ENCODE results near the gene SCAF4. TPM values are rescaled to one million over a fixed set of nuclear protein-coding genes. Genes with fewer than 3 reads are reported as not detected.

The SCAF4 gene
- total and polyA plus RNA-seq, 2 donors (not counting 3 experiments of a cell fraction or from before 2014, with no cell fraction given), result 12.2 to 41.2 TPM

DNA sequence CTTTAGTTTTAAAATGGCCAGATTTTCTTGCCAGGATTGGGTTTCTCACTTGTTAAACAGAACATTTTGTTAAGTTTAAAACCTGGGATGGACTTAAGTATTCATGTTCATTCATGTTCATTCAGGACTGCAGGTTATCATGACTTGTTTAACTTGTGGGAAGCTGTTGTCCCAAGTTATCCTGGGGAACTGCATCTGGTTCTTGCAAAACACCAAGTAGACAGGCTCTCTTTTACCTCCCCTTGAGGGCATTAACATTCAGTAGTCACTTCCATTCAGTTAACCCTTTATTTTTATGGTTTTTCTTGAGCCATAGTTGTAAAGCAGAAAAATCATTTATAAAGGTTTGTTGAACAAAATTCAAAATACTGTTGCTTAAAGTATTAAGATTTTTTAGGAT lies 64.3 kb downstream of the SCAF4 start:
- H4K20me1 ChIP-seq (replicated peaks; ENCODE audit: control insufficient read depth, extremely low read depth, insufficient read depth, low read length), result no peaks in the 10 kb centered on the region
- no peak overlapping the region for H3K4me2 ChIP-seq (ENCODE audit: insufficient read depth, low read length)
- DNase-seq (ENCODE audit: low read depth, low spot score) (no peak), FAIRE-seq (no peak)
- peaks cover 5 to 13% of the 10 kb centered on the region in 2 experiments for H3K36me3 ChIP-seq (ENCODE audit: control insufficient read depth in 2 of 2, extremely low read depth in 1 of 2, insufficient read depth in 2 of 2, low read length in 2 of 2)
- H3K9me3 ChIP-seq (replicated peaks; ENCODE audit: control insufficient read depth, insufficient read depth, low read length), result no peaks in the 10 kb centered on the region
- H2AFZ ChIP-seq (ENCODE audit: low read depth, low read length), result no peak overlapping the region
- intact Hi-C loops (cut with micrococcal nuclease) (no loop called here), dilution Hi-C loops (cut with MboI; ENCODE audit: extremely low pct_ligation_motif_present, low sequenced_read_pairs) (no loop called here)
- no peaks in the 10 kb centered on the region for H3K27me3 ChIP-seq (ENCODE audit: control insufficient read depth in 2 of 2, insufficient read depth in 2 of 2, low read length in 2 of 2)
- H3K4me3 ChIP-seq (replicated peaks in 1 of 3; ENCODE audit: insufficient read depth in 1 of 3, low read depth in 1 of 3, low read length in 3 of 3), result no peak overlapping the region
- POLR2A ChIA-PET, result no interaction called here
- H3K4me1 ChIP-seq (ENCODE audit: control insufficient read depth, extremely low read depth, insufficient read depth, low read length), result peaks cover 13% of the 10 kb centered on the region
- TF ChIP-seq POLR2A (IDR thresholded peaks at IDR 0.05; ENCODE audit: low read depth, low read length) (no peak), JUN (IDR thresholded peaks at IDR 0.05; ENCODE audit: borderline replicate concordance, insufficient read depth, insufficient read length, low read depth) (no peak), POLR2AphosphoS5 (IDR thresholded peaks at IDR 0.05; ENCODE audit: insufficient read depth, low read depth, low read length) (no peak), FOS (IDR thresholded peaks at IDR 0.05; ENCODE audit: borderline replicate concordance, insufficient read depth, low read length) (no peak), GATA2 (IDR thresholded peaks at IDR 0.05; ENCODE audit: insufficient read depth, insufficient read length, low read depth, low read length) (no peak)
- CTCF ChIA-PET, result no interaction called here
- no peak overlapping the region for H3K27ac ChIP-seq (ENCODE audit: insufficient read depth, low read depth, low read length)
- BruUV-seq (replicated peaks), result no TSS peak
- H3K9ac ChIP-seq (replicated peaks; ENCODE audit: extremely low read depth, insufficient read depth, low read length), result no peak overlapping the region
- peaks cover 16% of the 10 kb centered on the region for H3K79me2 ChIP-seq (ENCODE audit: control insufficient read depth, insufficient read depth, low read length)
- no peaks in the 10 kb centered on the region for H3K9me1 ChIP-seq (replicated peaks; ENCODE audit: control insufficient read depth, extremely low read depth, insufficient read depth, low read length)

DNA sequence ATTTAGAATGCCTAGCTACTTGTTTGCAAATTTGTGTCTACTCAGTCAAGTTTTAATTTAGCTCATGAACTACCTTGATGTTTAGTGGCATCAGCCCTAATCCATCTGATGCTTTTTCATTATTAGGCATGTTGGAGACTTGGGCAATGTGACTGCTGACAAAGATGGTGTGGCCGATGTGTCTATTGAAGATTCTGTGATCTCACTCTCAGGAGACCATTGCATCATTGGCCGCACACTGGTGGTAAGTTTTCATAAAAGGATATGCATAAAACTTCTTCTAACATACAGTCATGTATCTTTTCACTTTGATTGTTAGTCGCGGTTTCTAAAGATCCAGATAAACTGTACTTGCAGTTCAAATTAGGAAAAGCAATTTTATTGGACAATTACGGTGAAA lies 64.8 kb downstream of the SCAF4 start:
- POLR2A ChIA-PET, result no interaction called here

More for the DNA sequence above, 64.8 kb downstream of the SCAF4 start:
- TF ChIP-seq, protein P1, sequence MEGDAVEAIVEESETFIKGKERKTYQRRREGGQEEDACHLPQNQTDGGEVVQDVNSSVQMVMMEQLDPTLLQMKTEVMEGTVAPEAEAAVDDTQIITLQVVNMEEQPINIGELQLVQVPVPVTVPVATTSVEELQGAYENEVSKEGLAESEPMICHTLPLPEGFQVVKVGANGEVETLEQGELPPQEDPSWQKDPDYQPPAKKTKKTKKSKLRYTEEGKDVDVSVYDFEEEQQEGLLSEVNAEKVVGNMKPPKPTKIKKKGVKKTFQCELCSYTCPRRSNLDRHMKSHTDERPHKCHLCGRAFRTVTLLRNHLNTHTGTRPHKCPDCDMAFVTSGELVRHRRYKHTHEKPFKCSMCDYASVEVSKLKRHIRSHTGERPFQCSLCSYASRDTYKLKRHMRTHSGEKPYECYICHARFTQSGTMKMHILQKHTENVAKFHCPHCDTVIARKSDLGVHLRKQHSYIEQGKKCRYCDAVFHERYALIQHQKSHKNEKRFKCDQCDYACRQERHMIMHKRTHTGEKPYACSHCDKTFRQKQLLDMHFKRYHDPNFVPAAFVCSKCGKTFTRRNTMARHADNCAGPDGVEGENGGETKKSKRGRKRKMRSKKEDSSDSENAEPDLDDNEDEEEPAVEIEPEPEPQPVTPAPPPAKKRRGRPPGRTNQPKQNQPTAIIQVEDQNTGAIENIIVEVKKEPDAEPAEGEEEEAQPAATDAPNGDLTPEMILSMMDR (IDR thresholded peaks at IDR 0.05; ENCODE audit: extremely low read depth in 1 of 2, insufficient read depth in 1 of 2, low read depth in 1 of 2, low read length in 2 of 2), result no peak
- TF ChIP-seq, protein P2, sequence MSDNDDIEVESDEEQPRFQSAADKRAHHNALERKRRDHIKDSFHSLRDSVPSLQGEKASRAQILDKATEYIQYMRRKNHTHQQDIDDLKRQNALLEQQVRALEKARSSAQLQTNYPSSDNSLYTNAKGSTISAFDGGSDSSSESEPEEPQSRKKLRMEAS (IDR thresholded peaks at IDR 0.05; ENCODE audit: insufficient read depth, insufficient read length), result no peak
- TF ChIP-seq JUN (IDR thresholded peaks at IDR 0.05; ENCODE audit: borderline replicate concordance, insufficient read depth, insufficient read length, low read depth), result no peak
- TF ChIP-seq FOS (IDR thresholded peaks at IDR 0.05; ENCODE audit: borderline replicate concordance, insufficient read depth, low read length), result no peak
- no peak for TF ChIP-seq POLR2A (IDR thresholded peaks at IDR 0.05; ENCODE audit: low read depth, low read length)
- no peak for TF ChIP-seq MYC (IDR thresholded peaks at IDR 0.05; ENCODE audit: low read depth, low read length)
- TF ChIP-seq EZH2 (IDR thresholded peaks at IDR 0.05; ENCODE audit: borderline replicate concordance, low read depth, low read length, severe bottlenecking), result no peak
- no peak for TF ChIP-seq POLR2AphosphoS5 (IDR thresholded peaks at IDR 0.05; ENCODE audit: insufficient read depth, low read depth, low read length)
- TF ChIP-seq GATA2 (IDR thresholded peaks at IDR 0.05; ENCODE audit: insufficient read depth, insufficient read length, low read depth, low read length), result no peak
- Histone ChIP-seq H3K4me2 (ENCODE audit: insufficient read depth, low read length) (no peak overlapping the region), H4K20me1 (replicated peaks; ENCODE audit: control insufficient read depth, extremely low read depth, insufficient read depth, low read length) (no peaks in the 10 kb centered on the region), H3K27ac (ENCODE audit: insufficient read depth, low read depth, low read length) (no peak overlapping the region), H3K9me1 (replicated peaks; ENCODE audit: control insufficient read depth, extremely low read depth, insufficient read depth, low read length) (no peaks in the 10 kb centered on the region), H3K9me3 (replicated peaks; ENCODE audit: control insufficient read depth, insufficient read depth, low read length) (no peaks in the 10 kb centered on the region), H3K36me3 (ENCODE audit: control insufficient read depth in 2 of 2, extremely low read depth in 1 of 2, insufficient read depth in 2 of 2, low read length in 2 of 2) (peaks cover 5 to 13% of the 10 kb centered on the region in 2 experiments), H3K9ac (replicated peaks; ENCODE audit: extremely low read depth, insufficient read depth, low read length) (no peak overlapping the region), H2AFZ (ENCODE audit: low read depth, low read length) (no peak overlapping the region), H3K27me3 (ENCODE audit: control insufficient read depth in 2 of 2, insufficient read depth in 2 of 2, low read length in 2 of 2) (no peaks in the 10 kb centered on the region), H3K4me3 (replicated peaks in 1 of 3; ENCODE audit: insufficient read depth in 1 of 3, low read depth in 1 of 3, low read length in 3 of 3) (no peak overlapping the region), H3K4me1 (ENCODE audit: control insufficient read depth, extremely low read depth, insufficient read depth, low read length) (peaks cover 13% of the 10 kb centered on the region), H3K79me2 (ENCODE audit: control insufficient read depth, insufficient read depth, low read length) (peaks cover 21% of the 10 kb centered on the region)
- intact Hi-C loops (cut with micrococcal nuclease), result no loop called here
- FAIRE-seq (no peak), DNase-seq (ENCODE audit: low read depth, low spot score) (no peak)
- CTCF ChIA-PET, result no interaction called here
- BruUV-seq (replicated peaks), result no TSS peak
- dilution Hi-C loops (cut with MboI; ENCODE audit: extremely low pct_ligation_motif_present, low sequenced_read_pairs), result no loop called here

Measured in endothelial cell of umbilical vein (primary cell).